CD4-positive, alpha-beta T cell treated with Interleukin-15 for 1 hour (primary cell): ENCODE data around the gene PELI3.

ENCODE experiments used
- DNase-seq: peaks from one replicate; pipeline ENCODE4 v3.0.0-alpha.2; 2020

Gene PELI3

GRCh38 chr11:66509131-66509561, 42.4 kb downstream of the PELI3 start:
- peak; percentile 33 for DNase-seq

- peak; percentile 74 for DNase-seq
Observed at GRCh38 chr11:66510271-66510989, 43.7 kb downstream of the PELI3 start, which contains the start of gene BBS1. Gene BBS1, plus strand, starts transcription at chr11:66510635. Its CDS starts 25 bp downstream, at chr11:66510660.

DNA sequence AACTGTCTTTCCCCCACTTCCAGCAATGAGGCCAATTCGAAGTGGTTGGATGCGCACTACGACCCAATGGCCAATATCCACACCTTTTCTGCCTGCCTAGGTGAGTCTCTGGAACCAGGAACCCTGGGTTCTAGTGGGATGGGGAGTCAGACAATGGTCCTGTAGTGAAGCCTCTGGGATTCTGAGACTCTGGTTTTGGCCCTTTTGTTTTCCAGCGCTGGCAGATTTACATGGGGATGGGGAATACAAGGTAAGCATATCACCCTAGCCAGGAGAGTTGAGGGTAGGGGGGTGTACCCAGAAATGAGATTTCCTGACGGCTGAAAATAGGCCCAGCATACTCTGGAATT, 44.3 kb downstream of the PELI3 start:
- no peak for DNase-seq

DNA sequence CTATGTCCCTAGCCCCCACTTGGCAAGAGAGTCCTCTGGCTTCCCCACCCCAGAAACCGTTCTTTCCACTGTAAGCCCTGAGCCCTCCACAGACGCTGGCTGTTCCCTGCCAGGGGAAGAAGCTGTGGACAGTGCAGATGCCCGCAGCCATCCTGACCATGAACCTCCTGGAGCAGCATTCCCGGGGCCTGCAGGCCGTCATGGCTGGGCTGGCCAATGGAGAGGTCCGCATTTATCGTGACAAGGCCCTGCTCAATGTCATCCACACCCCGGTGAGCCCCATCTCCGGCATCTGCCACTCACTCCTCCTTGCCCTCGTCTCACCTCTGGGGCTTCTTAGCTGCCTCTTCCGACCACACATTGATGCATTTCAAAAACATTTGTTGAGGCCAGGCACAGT, 56.9 kb downstream of the PELI3 start:
- no peak for DNase-seq

GRCh38 chr11:66524304-66525040, 57.8 kb downstream of the PELI3 start:
- DNase-seq = no peak
